ENCODE data around the gene SSX1.

- TF ChIP-seq CREB5 (CRISPR knock-in tag; IDR thresholded peaks at IDR 0.05; ENCODE audit: low read depth), result no peak
- TF ChIP-seq RARB (CRISPR knock-in tag; IDR thresholded peaks at IDR 0.05), result no peak
- no peak for TF ChIP-seq PATZ1 (CRISPR knock-in tag; IDR thresholded peaks at IDR 0.05; ENCODE audit: borderline replicate concordance)
- no peak for TF ChIP-seq TOX (CRISPR knock-in tag; IDR thresholded peaks at IDR 0.05; ENCODE audit: borderline replicate concordance)
- TF ChIP-seq ZFP30 (CRISPR knock-in tag; IDR thresholded peaks at IDR 0.05), result no peak
- no peak for TF ChIP-seq CSDC2 (CRISPR knock-in tag; IDR thresholded peaks at IDR 0.05)
- no peak for TF ChIP-seq ARNTL (CRISPR knock-in tag; IDR thresholded peaks at IDR 0.05; ENCODE audit: borderline replicate concordance, low read depth)
- TF ChIP-seq GLIS3 (CRISPR knock-in tag; IDR thresholded peaks at IDR 0.05), result no peak
These were observed 23.8 kb downstream of the SSX1 start for GRCh38 chrX:48278958-48279357.

All from SK-N-SH treated with all-trans-retinoic acid at 6 μM for 48 hours (cell line).